Activated T-cell treated with anti-CD3 and anti-CD28 coated beads, Interleukin-2, amount 50 U/mL, for 72 hours (primary cell): Measurements from ENCODE around the gene EFTUD2. TPM values are rescaled to one million over a fixed set of nuclear protein-coding genes. Genes with fewer than 3 reads are reported as not detected.
"Not testable (repeated sequence)": the region's sequence is repeated elsewhere in the genome, so short reads cannot be mapped to it uniquely, and the experiment has no call there.

Source experiments
- ATAC-seq, 2 donors: fragments of 150-1000 bp; cut with Tn5 transposase; replicated peaks in 1 of 2; 2 replicates each; pipeline ENCODE4 v1.10.0; 2021; ENCODE audit warnings: moderate library complexity in 2 of 2, mild to moderate bottlenecking in 1 of 2
- DNase-seq, 2 donors: peaks; one replicate each; pipeline ENCODE4 v3.0.0; 2021 to 2022; ENCODE audit warnings: mixed read lengths in 1 of 2
- H3K27ac Mint-ChIP-seq: one replicate; pipeline ENCODE4 v1.8.0; 2022; ENCODE audit warnings: mild to moderate bottlenecking, moderate library complexity, mixed read lengths
- H3K27me3 Mint-ChIP-seq: one replicate; pipeline ENCODE4 v1.8.0; 2022; ENCODE audit warnings: low read depth, mixed read lengths
- H3K36me3 Mint-ChIP-seq, 2 donors: one replicate each; pipeline ENCODE4 v1.8.0; 2022; ENCODE audit warnings: mixed read lengths in 2 of 2, mild to moderate bottlenecking in 1 of 2; ENCODE audit not compliant: insufficient read depth in 2 of 2
- H3K4me1 Mint-ChIP-seq: one replicate; pipeline ENCODE4 v1.8.0; 2022; ENCODE audit warnings: low read depth, mixed read lengths
- H3K4me3 Mint-ChIP-seq, 2 donors: one replicate each; pipeline ENCODE4 v1.8.0; 2022; ENCODE audit warnings: mild to moderate bottlenecking in 2 of 2, mixed read lengths in 2 of 2, moderate library complexity in 2 of 2
- H3K9me3 Mint-ChIP-seq, 2 donors: one replicate each; pipeline ENCODE4 v1.8.0; 2022; ENCODE audit warnings: mixed read lengths in 2 of 2
- total RNA-seq, 2 donors: library from RNA; stranded (reverse); gene quantifications; one replicate each; pipeline ENCODE4 v1.2.3, GENCODE V29; 2022

Gene EFTUD2
- total RNA-seq, 2 donors from 2014 or later: 123 to 132 TPM

GRCh38 chr17:44808656-44809388, 90.4 kb downstream of the EFTUD2 start:
- not testable (repeated sequence) for DNase-seq, H3K4me3 Mint-ChIP-seq, H3K36me3 Mint-ChIP-seq, H3K9me3 Mint-ChIP-seq, ATAC-seq, H3K27ac Mint-ChIP-seq, H3K27me3 Mint-ChIP-seq, H3K4me1 Mint-ChIP-seq

DNA sequence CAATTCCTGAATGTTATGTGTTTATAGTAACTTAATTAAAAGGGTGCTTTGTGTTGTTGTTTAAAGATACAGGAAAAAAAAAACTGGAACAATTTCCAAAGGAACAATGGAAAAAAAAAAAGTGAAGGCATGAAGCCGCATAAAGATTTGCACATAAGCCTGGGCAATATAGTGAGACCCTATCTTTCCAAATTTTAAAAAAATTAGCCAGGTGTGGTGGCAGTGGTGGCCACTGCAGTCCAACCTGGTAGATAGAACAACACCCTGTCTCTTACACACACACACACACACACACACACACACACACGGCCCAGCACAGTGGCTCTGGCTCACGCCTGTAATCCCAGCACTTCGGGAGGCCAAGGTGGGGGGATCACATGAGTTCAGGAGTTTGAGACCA, 91.1 kb downstream of the EFTUD2 start:
- H3K36me3 Mint-ChIP-seq: no peaks in the 10 kb centered on the region
- H3K9me3 Mint-ChIP-seq: no peaks in the 10 kb centered on the region
- H3K27ac Mint-ChIP-seq: no peak overlapping the region
- H3K27me3 Mint-ChIP-seq: peaks cover 5% of the 10 kb centered on the region
- H3K4me1 Mint-ChIP-seq: no peaks in the 10 kb centered on the region
- ATAC-seq (no peak), DNase-seq (no peak)
- no peak overlapping the region for H3K4me3 Mint-ChIP-seq

- Mint-ChIP-seq H3K4me3 (no peak overlapping the region), H3K4me1 (no peaks in the 10 kb centered on the region), H3K27me3 (peaks cover 5% of the 10 kb centered on the region), H3K9me3 (no peaks in the 10 kb centered on the region), H3K36me3 (no peaks in the 10 kb centered on the region), H3K27ac (no peak overlapping the region)
- ATAC-seq (no peak), DNase-seq (no peak)
These were observed 91.5 kb downstream of the EFTUD2 start for GRCh38 chr17:44807817-44808155.

- no peak for ATAC-seq
- H3K27me3 Mint-ChIP-seq: peaks cover 5% of the 10 kb centered on the region
- H3K27ac Mint-ChIP-seq: no peak overlapping the region
- no peaks in the 10 kb centered on the region for H3K36me3 Mint-ChIP-seq
- no peak for DNase-seq
- H3K4me3 Mint-ChIP-seq: no peak overlapping the region
- no peaks in the 10 kb centered on the region for H3K4me1 Mint-ChIP-seq
- no peaks in the 10 kb centered on the region for H3K9me3 Mint-ChIP-seq
These were observed 92.0 kb downstream of the EFTUD2 start for GRCh38 chr17:44807093-44807816.

- peaks cover 5% of the 10 kb centered on the region for H3K27me3 Mint-ChIP-seq
- no peak for DNase-seq
- H3K27ac Mint-ChIP-seq: no peak overlapping the region
- H3K36me3 Mint-ChIP-seq: no peaks in the 10 kb centered on the region
- no peaks in the 10 kb centered on the region for H3K4me1 Mint-ChIP-seq
- H3K4me3 Mint-ChIP-seq: no peak overlapping the region
- no peak for ATAC-seq
- H3K9me3 Mint-ChIP-seq: no peaks in the 10 kb centered on the region
These were observed 94.7 kb downstream of the EFTUD2 start for GRCh38 chr17:44804302-44805089.

- no peak overlapping the region for H3K4me3 Mint-ChIP-seq
- no peak for DNase-seq
- no peak for ATAC-seq
- H3K27me3 Mint-ChIP-seq: no peaks in the 10 kb centered on the region
- no peaks in the 10 kb centered on the region for H3K9me3 Mint-ChIP-seq
- H3K27ac Mint-ChIP-seq: no peak overlapping the region
- H3K36me3 Mint-ChIP-seq: no peaks in the 10 kb centered on the region
- H3K4me1 Mint-ChIP-seq: no peaks in the 10 kb centered on the region
These were observed 97.4 kb downstream of the EFTUD2 start for GRCh38 chr17:44801880-44802279.

Other genes starting within 250 kb of the EFTUD2 start
- gene MEIOC, start 243.0 kb downstream of the EFTUD2 start, total RNA-seq: under 1 TPM in 1 of 2 donors, not detected in 1; 0.82 TPM
- 10 to 100 TPM; 22.7 to 25.2 TPM for gene CCDC43, start 209.7 kb downstream of the EFTUD2 start, total RNA-seq
- gene DBF4B, start 190.8 kb downstream of the EFTUD2 start, total RNA-seq: 10 to 100 TPM; 24.7 to 34.4 TPM
- gene ADAM11, start 140.5 kb downstream of the EFTUD2 start, total RNA-seq: 1 to 10 TPM in 1 of 2 donors, under 1 TPM in 1; 0.56 to 1.6 TPM
- gene GJC1, start 69.2 kb downstream of the EFTUD2 start, total RNA-seq: 1 to 10 TPM; 2.3 to 4.7 TPM
- gene HIGD1B, start 51.6 kb downstream of the EFTUD2 start, total RNA-seq: not detected
- not detected for gene GFAP, start 16.1 kb upstream of the EFTUD2 start, total RNA-seq
- gene KIF18B, start 48.3 kb upstream of the EFTUD2 start, total RNA-seq: 10 to 100 TPM; 33.0 to 48.1 TPM
- 1 to 10 TPM in 1 of 2 donors, under 1 TPM in 1; 0.94 to 2.0 TPM for gene C1QL1, start 68.9 kb upstream of the EFTUD2 start, total RNA-seq
- 10 to 100 TPM; 42.0 to 59.2 TPM for gene DCAKD, start 152.2 kb upstream of the EFTUD2 start, total RNA-seq
- 100 to 1,000 TPM; 130 to 145 TPM for gene NMT1, start 161.9 kb upstream of the EFTUD2 start, total RNA-seq
- 1 to 10 TPM; 3.1 to 4.5 TPM for gene PLCD3, start 233.1 kb upstream of the EFTUD2 start, total RNA-seq
- 10 to 100 TPM; 17.9 to 20.1 TPM for gene ACBD4, start 236.2 kb upstream of the EFTUD2 start, total RNA-seq
- gene HEXIM1, start 249.0 kb upstream of the EFTUD2 start, total RNA-seq: 10 to 100 TPM; 58.0 to 63.3 TPM